NCI-H510A (cell line): ENCODE results near the gene TRIML1.

Experiments
- DNase-seq: peaks from one replicate; lab custom pipeline; 2025; lab: John Stamatoyannopoulos, UW

The TRIML1 gene

DNA sequence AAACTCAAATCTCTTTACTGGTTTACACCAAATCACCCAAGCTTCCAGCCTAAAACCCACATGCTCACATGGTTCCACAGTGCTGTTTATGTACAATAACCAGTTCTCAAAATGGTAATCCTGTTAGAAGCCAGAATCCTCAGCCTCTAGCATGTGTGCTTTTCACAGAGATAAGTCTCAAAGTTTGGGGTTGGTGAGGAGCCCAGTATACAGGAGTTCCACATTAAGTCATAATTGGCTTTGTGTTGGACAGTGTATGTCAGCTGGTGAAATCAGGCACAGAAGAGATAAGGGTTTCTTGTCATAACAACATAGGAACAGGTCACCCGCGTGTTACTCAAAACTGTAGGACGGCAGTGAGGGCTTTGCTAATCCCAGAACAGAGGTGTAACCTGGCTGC, at the start of gene TRIML1:
TRIML1 (plus strand) TSS at position 301 of the 400 bp plus-strand sequence. CDS start 118 bp downstream, outside the sequence.
- no peak for DNase-seq

DNA sequence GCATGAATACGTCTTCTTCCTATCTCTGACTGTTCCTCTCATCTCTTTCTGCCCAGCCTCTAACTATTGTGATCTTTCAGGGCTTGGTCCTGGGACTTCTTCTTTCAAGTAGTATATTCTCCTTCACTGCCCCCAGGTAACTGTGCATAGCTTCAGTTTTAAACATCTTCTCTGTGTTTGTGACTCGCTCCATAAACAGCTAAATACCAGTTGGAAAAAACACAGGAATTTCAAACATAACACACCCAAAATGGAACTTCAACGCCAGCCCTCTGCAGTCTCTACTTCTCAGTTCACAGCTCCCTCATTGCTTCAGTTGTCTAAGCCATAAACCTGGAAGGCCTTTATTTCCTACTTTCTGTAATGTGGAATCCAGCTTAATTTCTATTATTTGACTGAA, 46.4 kb upstream of the TRIML1 start:
- DNase-seq: no peak

DNA sequence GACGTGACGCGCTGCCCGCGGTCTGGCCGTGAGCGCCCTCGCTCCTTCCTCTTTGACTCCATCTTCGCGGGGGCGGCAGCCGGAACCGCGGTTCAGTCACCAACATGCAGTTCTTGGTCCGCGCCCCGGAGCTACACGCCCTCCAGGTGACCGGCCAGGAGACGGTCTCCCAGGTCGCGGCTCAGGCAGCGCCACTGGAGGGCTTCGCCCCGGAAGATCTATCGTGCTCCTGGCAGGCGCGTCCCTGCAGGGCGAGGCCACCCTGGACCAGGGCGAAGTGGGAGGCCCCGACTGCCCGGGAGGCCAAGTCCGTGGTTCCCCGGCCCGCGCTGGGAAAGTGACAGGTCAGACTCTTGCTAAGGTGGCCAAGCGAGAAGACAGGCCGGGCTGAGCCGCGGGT, 32.8 kb upstream of the TRIML1 start:
- DNase-seq: no peak

DNA sequence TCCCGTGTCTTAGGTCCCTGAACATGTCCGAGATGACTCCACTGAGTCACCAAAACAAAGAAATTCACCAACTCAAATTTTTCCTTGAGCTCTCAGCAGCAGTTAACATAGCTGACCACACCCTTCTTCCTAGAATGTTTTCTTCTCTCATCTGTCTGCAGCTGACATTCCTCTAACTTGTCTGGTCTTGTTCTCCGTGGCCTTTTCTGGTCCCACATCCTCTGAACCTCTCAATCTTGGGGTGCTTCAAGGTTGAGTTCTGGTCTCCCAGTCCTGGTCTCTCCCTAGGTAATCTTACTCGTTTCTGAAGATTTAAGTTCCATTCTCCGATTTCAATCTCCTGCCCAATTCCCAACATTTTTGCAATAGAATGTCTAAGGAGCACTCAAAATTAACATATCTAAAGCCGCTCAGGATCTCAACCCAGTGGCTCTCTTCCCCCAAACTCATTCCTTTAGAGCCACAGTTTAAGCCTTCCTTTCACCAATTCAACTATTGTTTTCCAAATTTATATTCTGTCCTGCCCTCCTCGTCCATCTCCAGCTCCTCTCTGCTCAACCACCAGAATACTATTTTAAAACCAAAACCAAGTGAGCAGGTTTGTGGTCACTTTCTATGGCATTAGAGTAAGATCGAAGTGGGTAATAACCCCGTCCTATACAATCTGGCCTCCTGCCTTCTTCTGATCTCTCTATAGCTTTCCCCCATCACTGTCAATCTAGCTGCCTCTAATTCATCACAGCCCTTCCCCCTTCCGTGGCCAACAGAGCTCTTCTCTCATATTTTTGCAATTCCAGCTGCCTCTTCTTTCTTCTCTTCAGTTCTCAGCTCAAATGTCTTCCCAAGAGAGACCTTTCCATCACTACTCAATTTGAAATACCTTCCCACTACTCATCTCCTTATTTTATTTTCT, 31.1 kb upstream of the TRIML1 start:
- DNase-seq: no peak

- no peak for DNase-seq
Measured at GRCh38 chr4:188109157-188109755, 30.0 kb upstream of the TRIML1 start, which contains the start of gene TRIML2. Gene TRIML2, minus strand, starts transcription at chr4:188109603. Its CDS starts 4,235 bp downstream, at chr4:188105368.

DNA sequence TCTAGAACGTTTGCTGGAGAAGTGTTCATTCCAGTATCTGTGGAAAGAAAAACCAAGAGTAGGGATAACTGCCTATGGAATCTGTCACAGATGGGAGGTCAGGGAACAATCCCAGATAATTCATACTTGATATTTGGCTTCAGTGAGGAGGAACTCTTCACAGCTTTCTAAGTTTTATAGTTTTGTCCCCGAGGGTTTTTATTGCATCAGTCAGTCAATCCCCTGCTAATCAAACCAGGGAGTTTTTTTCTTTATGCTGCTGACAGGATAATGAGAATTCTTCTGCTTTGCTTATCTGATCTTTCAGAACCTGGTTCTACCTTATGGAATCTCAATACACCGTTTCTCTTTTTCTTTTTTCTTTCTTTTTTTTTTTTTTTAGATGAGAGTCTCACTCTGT, 29.2 kb upstream of the TRIML1 start:
- no peak for DNase-seq

- no peak for DNase-seq
Measured at GRCh38 chr4:188110741-188111471, 28.3 kb upstream of the TRIML1 start.

DNA sequence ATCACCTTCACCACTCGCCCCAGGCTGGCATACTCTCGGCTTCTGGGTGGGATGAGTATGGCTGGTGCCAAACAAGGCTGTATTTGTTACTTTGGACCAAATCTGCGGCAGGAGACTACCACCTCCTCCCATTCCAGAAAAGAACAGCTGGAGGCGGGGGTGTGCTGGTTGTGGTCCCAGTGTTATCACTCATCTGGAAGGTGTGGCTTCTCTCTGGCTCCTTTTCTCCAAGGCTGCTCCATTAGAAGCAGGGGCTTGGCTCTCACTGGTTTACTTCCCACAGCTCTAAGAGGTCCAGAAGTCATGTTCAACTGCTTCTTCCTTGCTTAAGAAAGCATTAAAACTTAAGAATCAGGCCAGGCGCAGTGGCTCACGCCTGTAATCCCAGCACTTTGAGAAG, 27.3 kb upstream of the TRIML1 start:
- DNase-seq: no peak

- no peak for DNase-seq
Measured at GRCh38 chr4:188113156-188113555, 26.1 kb upstream of the TRIML1 start.

DNA sequence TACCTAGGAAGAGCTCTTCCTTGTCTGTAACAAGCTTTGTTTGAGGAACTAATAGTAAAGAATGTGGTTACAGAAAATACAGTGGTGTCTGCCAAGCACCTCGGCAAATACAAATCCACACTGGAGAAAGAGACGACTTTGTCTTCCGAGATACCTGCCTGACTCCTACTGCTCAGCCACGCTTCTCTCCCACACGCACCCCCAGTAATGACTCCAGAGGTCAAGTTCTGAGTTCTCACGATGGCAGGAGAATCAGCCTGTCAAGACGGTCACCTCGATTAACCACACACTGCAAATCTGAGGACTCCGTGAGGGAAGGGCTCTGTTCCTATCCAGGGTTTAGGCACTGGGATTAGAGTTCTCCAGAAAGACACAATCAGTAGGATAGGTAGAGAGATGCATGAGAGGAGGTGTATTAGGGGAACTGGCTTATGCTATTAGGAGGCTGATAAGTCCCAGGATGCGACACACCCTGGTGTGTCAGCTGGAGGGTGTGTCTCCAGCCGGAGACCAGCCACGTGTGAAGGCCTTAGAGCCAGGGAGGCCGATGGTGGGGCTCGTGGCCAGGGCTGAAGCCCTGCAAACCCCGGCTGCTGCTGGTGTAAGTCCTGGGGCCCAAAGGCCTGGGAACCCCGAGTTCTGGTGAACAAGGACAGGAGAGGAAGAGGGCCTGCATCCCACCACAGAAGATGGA, 21.5 kb upstream of the TRIML1 start:
- DNase-seq: no peak

DNA sequence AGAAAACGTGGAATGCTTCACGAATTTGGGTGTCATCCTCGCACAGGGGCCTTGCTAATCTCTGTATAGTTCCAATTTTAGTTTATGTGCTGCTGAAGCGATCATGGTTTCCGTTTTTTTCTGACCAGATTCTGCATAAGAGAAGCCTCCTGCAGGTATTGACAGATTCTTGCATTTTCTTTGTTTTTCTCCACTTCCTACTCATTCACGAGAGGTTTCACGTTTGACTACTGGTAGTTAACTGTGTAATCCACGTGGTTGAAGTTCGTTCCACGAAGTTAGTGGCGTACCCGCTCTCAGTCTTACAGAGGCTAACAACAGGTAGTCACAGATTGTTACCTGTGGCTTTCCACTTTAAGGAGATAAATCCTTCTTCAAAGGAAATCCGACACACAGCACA, 17.7 kb upstream of the TRIML1 start:
- no peak for DNase-seq

- no peak for DNase-seq
Measured at GRCh38 chr4:188127214-188127874, 11.9 kb upstream of the TRIML1 start.

DNA sequence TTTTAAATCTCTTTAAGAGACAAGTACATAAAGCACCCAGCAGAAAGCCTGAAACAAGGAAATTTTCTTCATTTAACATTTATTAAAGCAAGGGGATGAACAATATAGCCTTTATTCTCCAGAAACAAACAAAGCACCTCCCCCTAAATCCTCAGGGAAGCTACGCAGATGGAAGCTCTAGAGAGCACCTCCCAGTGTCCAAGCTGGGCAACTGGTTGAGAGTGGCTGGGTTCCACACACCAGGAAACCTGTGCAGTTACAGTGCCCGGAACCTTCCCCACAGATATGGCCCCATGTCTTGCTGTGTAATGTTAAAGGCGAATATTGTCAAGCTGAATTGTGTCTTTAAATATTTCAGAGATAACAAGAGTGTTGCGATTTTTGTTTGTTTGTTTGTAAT, 8.9 kb upstream of the TRIML1 start:
- DNase-seq: no peak

- DNase-seq: no peak
Measured at GRCh38 chr4:188132232-188132631, 7.0 kb upstream of the TRIML1 start.

- no peak for DNase-seq
Measured at GRCh38 chr4:188138227-188138626, 1.0 kb upstream of the TRIML1 start.

- DNase-seq: no peak
Measured at GRCh38 chr4:188139671-188140070, 430 bp downstream of the TRIML1 start.

DNA sequence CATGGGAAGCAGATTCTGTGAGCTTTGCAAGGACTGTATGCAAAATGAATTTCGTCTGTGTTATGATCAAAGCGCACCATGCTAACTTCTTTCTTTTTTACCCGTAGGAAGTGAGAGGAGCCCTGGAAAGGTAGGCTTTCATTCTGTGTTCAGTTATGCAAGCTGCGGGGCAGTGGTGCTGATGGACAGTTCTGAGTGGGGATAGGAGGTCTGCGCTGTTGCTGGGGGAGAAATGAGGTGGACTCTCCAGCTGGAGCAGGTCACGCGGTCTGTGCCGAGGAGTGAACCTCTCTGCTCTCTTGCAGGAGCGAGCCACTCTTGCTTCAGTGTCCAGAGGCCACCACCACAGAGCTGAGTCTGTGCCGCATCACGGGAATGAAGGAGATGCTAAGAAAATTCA, 4.5 kb downstream of the TRIML1 start:
- no peak for DNase-seq

DNA sequence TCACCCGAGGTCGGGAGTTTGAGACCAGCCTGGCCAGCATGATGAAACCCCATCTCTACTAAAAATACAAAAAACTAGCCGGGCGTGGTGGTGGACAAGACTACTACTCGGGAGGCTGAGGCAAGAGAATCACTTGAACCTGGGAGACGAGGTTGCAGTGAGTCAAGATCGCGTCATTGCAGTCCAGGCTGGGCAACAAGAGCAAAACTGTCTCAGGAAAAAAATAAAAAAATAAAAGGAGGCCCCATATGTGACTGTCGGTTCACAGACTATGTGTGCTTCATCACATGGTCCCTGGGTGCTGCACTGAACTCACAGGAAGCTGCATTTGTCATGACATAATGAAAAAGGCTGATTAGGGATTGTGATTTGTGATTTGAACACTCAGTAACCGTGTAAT, 6.4 kb downstream of the TRIML1 start:
- DNase-seq: no peak

- no peak for DNase-seq
Measured at GRCh38 chr4:188146618-188147017, 7.4 kb downstream of the TRIML1 start.

DNA sequence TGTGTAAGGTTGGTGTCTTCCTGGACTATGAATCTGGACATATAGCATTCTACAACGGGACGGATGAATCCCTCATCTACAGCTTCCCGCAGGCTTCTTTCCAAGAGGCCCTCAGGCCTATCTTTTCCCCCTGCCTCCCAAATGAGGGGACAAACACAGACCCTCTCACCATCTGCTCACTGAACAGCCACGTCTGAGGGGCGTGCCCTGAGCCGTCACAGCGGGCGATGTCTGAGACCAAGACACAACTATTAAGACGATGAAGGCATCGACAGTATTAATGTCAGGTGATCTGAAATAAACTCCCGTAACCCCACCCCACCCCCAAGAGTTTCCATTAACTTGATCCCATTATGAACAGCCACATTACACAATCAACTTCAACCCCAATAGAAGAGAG, 7.9 kb downstream of the TRIML1 start:
- no peak for DNase-seq

DNA sequence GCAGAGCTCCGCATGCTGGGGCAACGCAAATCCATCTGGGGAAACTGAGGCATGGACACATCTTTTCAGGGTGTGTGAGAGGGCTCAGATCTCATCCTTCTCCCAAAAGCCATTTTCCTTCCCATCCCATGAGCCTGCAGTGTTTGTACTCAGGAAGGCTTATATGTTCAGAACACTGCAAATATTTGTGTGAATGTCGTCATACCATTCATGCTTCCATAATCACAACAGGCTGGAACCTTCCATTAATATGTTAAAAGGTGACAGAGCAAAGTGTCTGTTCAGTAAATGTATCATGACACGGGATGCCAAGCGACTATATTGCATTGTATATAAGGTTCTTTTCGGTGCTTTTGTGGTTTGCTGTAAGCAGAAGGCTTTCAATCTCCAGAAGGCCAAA, 8.5 kb downstream of the TRIML1 start:
- DNase-seq: no peak
